WTC11 (cell line): Measurements from ENCODE around the gene TCF12. TPM values are rescaled to one million over a fixed set of nuclear protein-coding genes. Genes with fewer than 3 reads are reported as not detected.

Experiments used
- ATAC-seq: fragments of 200-7000 bp; cut with Tn5 transposase; 2 replicates; pipeline ENCODE4 v1.10.0; 2021; ENCODE audit warnings: mild to moderate bottlenecking, moderate library complexity
- CTCF ChIA-PET: fragments of 300-600 bp; sonication (Branson Sonifier 250); formaldehyde crosslinking; loops from one replicate; lab custom pipeline; 2021; ENCODE audit warnings: antibody characterized with exemption; lab: Charles Lee
- POLR2A ChIA-PET: fragments of 350-600 bp; sonication (Branson Sonifier 250); formaldehyde crosslinking; loops from one replicate; lab custom pipeline; 2021; ENCODE audit warnings: antibody characterized with exemption; lab: Charles Lee
- DNase-seq: peaks from one replicate; pipeline ENCODE4 v3.0.0; 2021; ENCODE audit warnings: low spot score
- H3K27ac Mint-ChIP-seq: 2 replicates; pipeline ENCODE4 v1.8.0; 2021; ENCODE audit warnings: mixed read lengths
- H3K27me3 Mint-ChIP-seq: 2 replicates; pipeline ENCODE4 v1.8.0; 2021; ENCODE audit warnings: low read depth, mild to moderate bottlenecking, moderate library complexity, mixed read lengths
- H3K36me3 Mint-ChIP-seq: 2 replicates; pipeline ENCODE4 v1.8.0; 2021; ENCODE audit warnings: mixed read lengths
- H3K4me1 Mint-ChIP-seq: 2 replicates; pipeline ENCODE4 v1.8.0; 2022; ENCODE audit warnings: mixed read lengths
- H3K4me3 Mint-ChIP-seq: 2 replicates; pipeline ENCODE4 v1.8.0; 2021; ENCODE audit warnings: mild to moderate bottlenecking, moderate library complexity, mixed read lengths
- H3K9me3 Mint-ChIP-seq: 2 replicates; pipeline ENCODE4 v1.8.0; 2021; ENCODE audit warnings: mixed read lengths
- AFF4 ChIP-seq: sonication (generic); formaldehyde crosslinking; IDR thresholded peaks from 2 replicates; pipeline ENCODE4 v1.8.1; 2023; ENCODE audit warnings: mild to moderate bottlenecking, missing genetic modification reagents, borderline replicate concordance
- ATF6 ChIP-seq: sonication (generic); formaldehyde crosslinking; IDR thresholded peaks from 2 replicates; pipeline ENCODE4 v1.8.1; 2023; ENCODE audit warnings: mild to moderate bottlenecking, missing genetic modification reagents
- CTCF ChIP-seq: fragments of 200-600 bp; IDR thresholded peaks from 2 replicates; pipeline ENCODE4 v1.8.0; 2022; ENCODE audit warnings: antibody characterized with exemption
- E2F5 ChIP-seq: sonication (generic); formaldehyde crosslinking; IDR thresholded peaks from 2 replicates; pipeline ENCODE4 v1.8.1; 2022; ENCODE audit warnings: mild to moderate bottlenecking, moderate library complexity, missing genetic modification reagents
- GABPB1 ChIP-seq: sonication (generic); formaldehyde crosslinking; IDR thresholded peaks from 2 replicates; pipeline ENCODE4 v1.8.1; 2023; ENCODE audit warnings: mild to moderate bottlenecking, missing genetic modification reagents
- GTF2I ChIP-seq: fragments of 250-450 bp; sonication (Bioruptor Pico); conservative IDR thresholded peaks from 2 replicates; pipeline ENCODE4 v1.4.0; 2021; ENCODE audit warnings: mild to moderate bottlenecking
- HMGXB4 ChIP-seq: sonication (generic); formaldehyde crosslinking; IDR thresholded peaks from 2 replicates; pipeline ENCODE4 v1.8.1; 2023; ENCODE audit warnings: mild to moderate bottlenecking, moderate library complexity, missing genetic modification reagents
- NFE2L1 ChIP-seq: sonication (generic); formaldehyde crosslinking; IDR thresholded peaks from 2 replicates; pipeline ENCODE4 v1.8.1; 2023; ENCODE audit warnings: missing genetic modification reagents
- PRRX2 ChIP-seq: fragments of 250-450 bp; sonication (Bioruptor Pico); IDR thresholded peaks from 2 replicates; pipeline ENCODE4 v1.8.0; 2021; ENCODE audit warnings: mild to moderate bottlenecking
- STAT6 ChIP-seq: sonication (generic); formaldehyde crosslinking; conservative IDR thresholded peaks from 2 replicates; pipeline ENCODE4 v1.8.1; 2023; ENCODE audit warnings: mild to moderate bottlenecking, low read depth, missing genetic modification reagents, moderate library complexity
- USF2 ChIP-seq: sonication (generic); formaldehyde crosslinking; IDR thresholded peaks from 2 replicates; pipeline ENCODE4 v1.8.1; 2023; ENCODE audit warnings: mild to moderate bottlenecking, missing genetic modification reagents, moderate library complexity
- ZNF121 ChIP-seq: sonication (generic); formaldehyde crosslinking; IDR thresholded peaks from 2 replicates; pipeline ENCODE4 v1.8.0; 2023; ENCODE audit warnings: missing genetic modification reagents
- ZNF317 ChIP-seq: sonication (generic); formaldehyde crosslinking; IDR thresholded peaks from 2 replicates; pipeline ENCODE4 v1.8.1; 2023; ENCODE audit warnings: low read depth, mild to moderate bottlenecking, moderate library complexity, missing genetic modification reagents, borderline replicate concordance
- ZNF423 ChIP-seq: fragments of 250-450 bp; sonication (Bioruptor Pico); IDR thresholded peaks from 2 replicates; pipeline ENCODE4 v2.1.2; 2022; ENCODE audit warnings: mild to moderate bottlenecking, moderate library complexity
- ZNF512 ChIP-seq: sonication (generic); formaldehyde crosslinking; IDR thresholded peaks from 2 replicates; pipeline ENCODE4 v1.8.1; 2022; ENCODE audit warnings: missing genetic modification reagents, borderline replicate concordance
- total RNA-seq: library from RNA; stranded (reverse); gene quantifications from 3 replicates; pipeline ENCODE4 v1.2.3, GENCODE V29; 2021

The TCF12 gene
- total RNA-seq, 1 experiment from 2014 or later, result 73.2 TPM

- Mint-ChIP-seq H3K36me3 (no peaks in the 10 kb centered on the region), H3K27me3 (no peaks in the 10 kb centered on the region), H3K9me3 (no peaks in the 10 kb centered on the region), H3K4me3 (no peak overlapping the region), H3K4me1 (peaks cover 42% of the 10 kb centered on the region), H3K27ac (no peak overlapping the region)
- ChIA-PET CTCF (interaction anchor here (0.7 to 1.9 kb wide), 4 partner anchors 16 to 358 kb away, joined by 3 to 6 read pairs (median 4); no protein-coding TSS in a partner anchor), POLR2A (no interaction called here)
- TF ChIP-seq ATF6 (no peak), AFF4 (CRISPR knock-in tag) (no peak), CTCF (no peak), ZNF512 (no peak), NFE2L1 (CRISPR knock-in tag) (no peak), ZNF423 (no peak), ZNF121 (CRISPR knock-in tag) (no peak), GTF2I (CRISPR knock-in tag) (no peak), HMGXB4 (no peak), ZNF317 (CRISPR knock-in tag) (no peak), PRRX2 (CRISPR knock-in tag) (no peak), GABPB1 (CRISPR knock-in tag) (no peak), STAT6 (no peak), USF2 (CRISPR knock-in tag) (no peak), E2F5 (CRISPR knock-in tag) (no peak)
- ATAC-seq, result no peak; the same call in 1 of the 2 replicates
- no peak for DNase-seq
Observed at GRCh38 chr15:57324590-57324890, 406.1 kb downstream of the TCF12 start.
